Right lobe of liver (tissue), 4 donors: ENCODE measurements around the gene CLOCK.

ENCODE experiments used
- POLR2A ChIP-seq: fragments of 450-650 bp; IDR thresholded peaks from one replicate; pipeline ENCODE4 v1.6.1; 2017; ENCODE audit warnings: antibody characterized with exemption, mild to moderate bottlenecking
- TF ChIP-seq, protein P1 (sequence below), 4 donors: fragments of 200-600 bp in 3 of 4; fragments of 450-650 bp in 1 of 4; IDR thresholded peaks; one replicate each; pipeline versions ENCODE4 v1.5.1 to v1.8.0; 2016 to 2022; ENCODE audit warnings: antibody characterized with exemption in 4 of 4, mild to moderate bottlenecking in 2 of 4
- donor health status: DM: no; HTN: no; CAD: no.
- donor health status: DM: no; HTN: no; CAD: no.
- donor health status: DM: no; HTN: yes; CAD: no.

DNA sequence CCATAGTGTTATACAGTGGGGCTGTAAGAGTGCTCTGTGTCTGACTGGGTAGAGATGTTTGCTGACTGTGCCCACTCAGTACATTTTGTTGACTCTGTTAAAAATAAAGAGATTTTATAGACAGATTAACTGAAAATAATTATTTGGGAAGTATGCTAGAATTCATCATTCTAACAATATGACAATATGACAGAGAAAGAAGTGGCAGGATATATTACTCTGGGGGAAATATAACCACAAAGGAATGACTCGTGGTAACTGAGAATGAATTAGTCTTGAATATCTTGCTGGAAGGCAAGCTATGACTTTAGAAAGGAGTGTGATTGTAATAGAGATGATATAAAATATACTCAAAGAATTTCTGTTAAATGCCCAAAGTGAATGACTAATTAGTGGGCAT is 104.2 kb downstream of the CLOCK start:
- TF ChIP-seq, protein P1, sequence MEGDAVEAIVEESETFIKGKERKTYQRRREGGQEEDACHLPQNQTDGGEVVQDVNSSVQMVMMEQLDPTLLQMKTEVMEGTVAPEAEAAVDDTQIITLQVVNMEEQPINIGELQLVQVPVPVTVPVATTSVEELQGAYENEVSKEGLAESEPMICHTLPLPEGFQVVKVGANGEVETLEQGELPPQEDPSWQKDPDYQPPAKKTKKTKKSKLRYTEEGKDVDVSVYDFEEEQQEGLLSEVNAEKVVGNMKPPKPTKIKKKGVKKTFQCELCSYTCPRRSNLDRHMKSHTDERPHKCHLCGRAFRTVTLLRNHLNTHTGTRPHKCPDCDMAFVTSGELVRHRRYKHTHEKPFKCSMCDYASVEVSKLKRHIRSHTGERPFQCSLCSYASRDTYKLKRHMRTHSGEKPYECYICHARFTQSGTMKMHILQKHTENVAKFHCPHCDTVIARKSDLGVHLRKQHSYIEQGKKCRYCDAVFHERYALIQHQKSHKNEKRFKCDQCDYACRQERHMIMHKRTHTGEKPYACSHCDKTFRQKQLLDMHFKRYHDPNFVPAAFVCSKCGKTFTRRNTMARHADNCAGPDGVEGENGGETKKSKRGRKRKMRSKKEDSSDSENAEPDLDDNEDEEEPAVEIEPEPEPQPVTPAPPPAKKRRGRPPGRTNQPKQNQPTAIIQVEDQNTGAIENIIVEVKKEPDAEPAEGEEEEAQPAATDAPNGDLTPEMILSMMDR (IDR thresholded peaks at IDR 0.05), result no peak
- no peak for TF ChIP-seq POLR2A
